ENCODE results near the gene PIK3CD. TPM values are rescaled to one million over a fixed set of nuclear protein-coding genes. Genes with fewer than 3 reads are reported as not detected.
A peak's percentile ranks its signal among the peaks of the same experiment; 100 is the strongest.

The PIK3CD gene
- total RNA-seq, 1 experiment from 2014 or later = 23.1 TPM

- TF ChIP-seq ARID4B (CRISPR knock-in tag; IDR thresholded peaks at IDR 0.05; ENCODE audit: borderline replicate concordance) = no peak
- TF ChIP-seq USF1 (CRISPR knock-in tag; IDR thresholded peaks at IDR 0.05) = no peak
- TF ChIP-seq FOXK1 (CRISPR knock-in tag; IDR thresholded peaks at IDR 0.05) = no peak
- TF ChIP-seq IRF2 (CRISPR knock-in tag; IDR thresholded peaks at IDR 0.05; ENCODE audit: borderline replicate concordance, low read depth) = no peak
Observed at GRCh38 chr1:9767964-9768668, 116.6 kb downstream of the PIK3CD start (continued).

- H3K4me1 Mint-ChIP-seq = peaks cover 23% of the 10 kb centered on the region
- H3K9me3 Mint-ChIP-seq = no peaks in the 10 kb centered on the region
- ChIA-PET CTCF (interaction anchor here (1.4 kb wide), 1 partner anchor 16 kb away, joined by 3 read pairs; no protein-coding TSS in a partner anchor), POLR2A (no interaction called here)
- TF ChIP-seq TEAD4 (CRISPR knock-in tag; IDR thresholded peaks at IDR 0.05) = no peak
- TF ChIP-seq ATF2 (CRISPR knock-in tag; IDR thresholded peaks at IDR 0.05; ENCODE audit: borderline replicate concordance, low read depth) = no peak
- no peak for TF ChIP-seq AFF4 (CRISPR knock-in tag; IDR thresholded peaks at IDR 0.05; ENCODE audit: borderline replicate concordance)
- no peak for TF ChIP-seq FOXJ3 (CRISPR knock-in tag; IDR thresholded peaks at IDR 0.05; ENCODE audit: borderline replicate concordance)
- H3K27ac Mint-ChIP-seq = peak overlapping the region; percentile 6
- H3K27me3 Mint-ChIP-seq (ENCODE audit: low read depth) = no peaks in the 10 kb centered on the region
- no peak overlapping the region for H3K4me3 Mint-ChIP-seq
- H3K36me3 Mint-ChIP-seq = peaks cover 17% of the 10 kb centered on the region
- ATAC-seq (no peak), DNase-seq (ENCODE audit: low spot score) (no peak)
Observed at GRCh38 chr1:9768983-9769382, 117.5 kb downstream of the PIK3CD start.

- CTCF ChIA-PET = interaction anchor here (1.4 kb wide), 1 partner anchor 15 kb away, joined by 3 read pairs; no protein-coding TSS in a partner anchor
Observed at GRCh38 chr1:9770298-9770697, 118.8 kb downstream of the PIK3CD start.

More at GRCh38 chr1:9770298-9770697, 118.8 kb downstream of the PIK3CD start:
- no peak overlapping the region for H3K4me3 Mint-ChIP-seq
- DNase-seq (ENCODE audit: low spot score) = no peak
- no peaks in the 10 kb centered on the region for H3K9me3 Mint-ChIP-seq
- POLR2A ChIA-PET = no interaction called here
- no peak for TF ChIP-seq ATF1 (CRISPR knock-in tag; IDR thresholded peaks at IDR 0.05)
- TF ChIP-seq NFATC4 (CRISPR knock-in tag; IDR thresholded peaks at IDR 0.05) = no peak
- TF ChIP-seq ATF3 (CRISPR knock-in tag; conservative IDR thresholded peaks at IDR 0.05) = no peak
- TF ChIP-seq PREB (CRISPR knock-in tag; IDR thresholded peaks at IDR 0.05; ENCODE audit: borderline replicate concordance) = no peak
- TF ChIP-seq FOXP4 (CRISPR knock-in tag; IDR thresholded peaks at IDR 0.05) = no peak
- TF ChIP-seq GABPB1 (CRISPR knock-in tag; IDR thresholded peaks at IDR 0.05) = no peak
- TF ChIP-seq MYBL2 (CRISPR knock-in tag; IDR thresholded peaks at IDR 0.05) = no peak
- no peak for TF ChIP-seq SP1 (CRISPR knock-in tag; conservative IDR thresholded peaks at IDR 0.05)
- no peak for ATAC-seq
- no peak overlapping the region for H3K27ac Mint-ChIP-seq
- peaks cover 22% of the 10 kb centered on the region for H3K4me1 Mint-ChIP-seq
- no peaks in the 10 kb centered on the region for H3K27me3 Mint-ChIP-seq (ENCODE audit: low read depth)
- H3K36me3 Mint-ChIP-seq = peaks cover 17% of the 10 kb centered on the region
